ENCODE results near the gene MAN2A2.

Gene MAN2A2

DNA sequence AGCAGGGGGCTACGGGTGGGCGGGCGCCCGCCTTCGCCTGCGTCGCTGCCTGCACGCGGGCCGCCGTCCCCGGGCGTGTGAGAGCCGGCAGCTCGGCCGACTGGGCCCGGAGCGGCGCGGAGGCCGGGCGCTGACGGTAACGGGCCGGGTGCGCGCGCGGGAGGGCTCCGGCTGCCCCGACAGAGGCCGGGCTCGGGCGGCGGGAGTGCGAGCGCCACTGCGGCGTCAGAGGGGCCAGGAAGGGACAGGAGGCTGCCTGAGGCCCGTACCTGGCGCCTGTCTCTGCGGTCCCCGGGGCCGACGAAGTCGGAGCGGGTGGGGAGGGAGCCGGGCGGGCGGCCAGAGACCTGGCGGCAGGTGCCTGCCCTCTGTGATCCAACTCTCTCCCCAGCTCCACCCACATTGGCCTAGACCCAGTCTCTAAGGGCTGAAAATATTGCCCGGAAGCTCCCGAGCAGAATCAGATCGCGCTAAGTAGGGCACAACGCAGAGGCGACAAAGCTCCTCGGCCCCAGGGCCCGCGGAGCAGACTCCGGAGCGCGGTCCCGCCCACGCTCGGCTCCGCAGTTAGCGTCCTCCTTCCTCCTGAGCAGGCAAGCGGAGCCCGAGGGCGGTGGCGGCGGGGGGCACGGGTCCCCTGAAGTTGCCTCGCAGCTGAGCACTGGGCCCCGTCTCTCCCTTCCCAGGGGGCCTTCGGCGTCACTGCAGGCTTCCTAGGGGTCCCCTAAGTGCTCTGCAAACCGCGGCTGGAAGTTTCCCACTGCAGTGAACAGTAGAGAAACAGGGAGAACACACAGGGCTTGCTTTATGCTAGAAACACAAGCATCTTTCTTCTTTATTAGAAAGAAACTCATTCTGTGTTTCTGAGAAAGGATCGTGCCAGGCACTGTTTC lies at the start of gene MAN2A2:
MAN2A2 (plus strand) TSS at position 463 of the 893 bp plus-strand sequence. CDS start 906 bp downstream, outside the sequence.
- DNase-seq = peak; percentile 41 to 95 (median 60)
- intact Hi-C loops (cut with DNase I) = loop anchor here (1.0 to 2.0 kb wide), 2 partner anchors 28 to 32 kb away; partner anchors contain the start of gene UNC45A

GRCh38 chr15:90855139-90855538 lies 48.0 kb upstream of the MAN2A2 start:
- intact Hi-C loops (cut with DNase I) = no loop called here
- DNase-seq = peak in 1 of 10 donors; percentile 46

DNA sequence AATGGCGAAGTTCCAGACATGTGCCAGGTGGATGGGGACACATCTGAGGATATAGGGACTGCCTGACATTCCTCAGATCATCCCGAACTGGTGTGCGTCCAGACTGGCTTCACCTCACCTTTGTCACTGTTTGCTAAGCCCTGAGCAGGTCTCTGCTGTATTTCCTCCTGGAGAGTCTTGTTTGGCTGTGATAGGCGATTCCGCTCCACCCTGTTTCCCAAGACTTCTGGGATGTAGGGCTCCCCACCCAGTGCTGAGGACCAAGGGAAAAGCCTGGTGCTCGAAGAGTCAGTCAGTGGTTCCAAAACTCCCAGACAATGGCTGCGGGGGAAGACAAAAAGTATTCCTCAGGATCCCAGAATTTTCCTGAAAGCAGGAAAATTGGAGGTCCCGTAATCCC lies 45.8 kb upstream of the MAN2A2 start:
- intact Hi-C loops (cut with DNase I) = no loop called here
- no peak for DNase-seq

DNA sequence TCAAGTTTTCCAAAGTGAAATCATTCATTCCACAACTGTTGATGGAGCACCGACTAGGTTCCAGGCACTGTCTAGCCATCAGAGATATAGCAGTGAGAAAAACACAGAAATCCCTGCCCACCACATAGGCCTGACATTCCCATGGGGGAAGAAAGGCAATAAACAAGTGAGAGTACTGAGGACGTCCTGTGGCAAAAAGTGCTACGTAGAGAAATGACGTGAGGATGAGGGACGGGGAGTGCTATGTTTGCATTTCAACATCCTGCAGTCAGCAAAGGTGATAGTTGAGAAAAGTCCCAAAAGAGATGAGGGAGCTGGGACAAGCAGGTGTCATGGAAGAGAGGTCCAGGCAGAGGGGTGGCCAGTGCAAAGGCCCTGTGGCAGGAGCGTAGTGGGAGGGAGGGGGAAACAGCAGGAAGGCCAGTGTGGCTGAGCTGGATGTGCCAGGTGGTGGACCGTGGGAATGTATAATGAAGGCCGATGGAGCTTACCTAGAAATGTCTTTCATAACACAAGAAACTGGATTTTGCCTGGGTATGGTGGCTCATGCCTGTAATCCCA lies 45.1 kb upstream of the MAN2A2 start:
- DNase-seq = no peak
- intact Hi-C loops (cut with DNase I) = no loop called here

DNA sequence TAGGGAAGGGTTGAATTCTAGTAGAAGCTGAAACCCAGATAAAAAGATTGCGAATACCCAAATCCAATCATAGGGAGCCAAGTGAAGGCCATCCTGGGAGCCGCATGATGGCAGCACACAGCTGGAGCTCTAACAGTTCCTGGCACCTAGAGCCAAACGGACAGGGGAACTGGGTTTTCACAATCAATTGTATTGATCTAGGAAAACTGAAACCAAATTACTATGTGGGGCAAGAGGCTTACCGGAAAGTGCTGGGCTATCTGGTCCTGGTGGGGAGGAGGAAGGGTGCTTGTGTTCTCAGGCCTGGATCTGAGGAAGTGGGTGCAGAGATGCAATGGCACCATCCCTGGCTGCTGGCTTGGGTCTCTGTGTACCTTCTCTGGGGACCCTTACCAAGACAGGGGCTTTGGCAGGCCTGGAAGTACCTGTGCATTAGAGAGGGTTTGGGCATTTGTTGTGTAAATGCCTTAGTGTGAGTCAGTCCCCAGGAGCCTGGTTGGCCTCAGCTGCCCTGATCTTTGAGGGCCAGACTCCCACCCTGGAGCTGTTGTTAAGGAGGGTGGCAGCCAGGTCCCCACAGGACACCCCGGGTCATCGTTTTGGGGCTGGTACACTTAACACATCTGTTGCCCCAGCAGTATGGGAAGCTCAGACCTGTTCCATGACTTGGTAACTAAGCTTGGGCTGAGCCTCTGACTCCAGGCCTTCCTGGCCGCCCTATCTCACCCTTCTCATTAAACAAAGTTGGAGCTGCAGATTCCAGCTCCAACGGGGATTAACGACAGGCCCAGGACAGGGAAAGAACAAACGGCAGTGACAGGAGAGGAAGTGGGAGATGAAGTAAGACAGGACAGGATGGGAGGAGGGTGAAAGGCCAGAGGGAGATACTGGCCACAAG lies 43.6 kb upstream of the MAN2A2 start:
- DNase-seq = no peak
- intact Hi-C loops (cut with DNase I) = no loop called here

- intact Hi-C loops (cut with DNase I) = no loop called here
- DNase-seq = no peak
Measured at GRCh38 chr15:90860450-90860849, 42.7 kb upstream of the MAN2A2 start.

DNA sequence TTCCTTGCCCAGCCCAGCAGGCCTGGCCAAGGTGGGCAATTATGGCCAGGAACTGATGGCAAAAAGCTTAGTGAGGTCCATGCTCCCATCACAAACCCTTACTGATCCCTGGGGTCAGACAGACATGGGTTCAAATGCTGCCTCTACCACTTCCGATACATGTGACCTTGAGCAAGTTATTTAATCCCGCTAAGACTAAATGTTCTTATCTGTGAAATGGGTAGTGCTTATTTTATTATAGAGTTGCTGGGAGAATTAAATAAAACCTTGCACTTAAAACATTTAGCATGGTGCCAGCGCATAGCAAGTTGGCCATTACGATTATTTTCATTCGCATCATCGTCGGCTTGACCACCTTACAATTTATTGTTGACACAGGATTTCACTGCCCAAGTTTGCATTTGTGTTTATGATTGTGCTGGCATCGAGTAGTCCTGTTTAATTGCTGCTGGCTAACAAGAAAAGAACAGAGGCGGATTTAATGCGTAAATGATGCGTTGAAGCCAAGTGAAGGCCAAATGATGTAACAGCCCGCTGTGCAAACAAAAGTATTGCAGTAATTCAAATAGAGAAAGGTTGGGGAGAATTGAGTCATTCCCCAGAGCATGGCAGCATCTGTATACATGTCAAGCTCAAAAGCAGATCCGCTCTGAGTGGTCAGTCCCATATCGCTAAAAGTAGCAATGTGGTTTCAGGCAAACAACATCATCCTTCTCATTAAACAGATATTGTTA lies 42.0 kb upstream of the MAN2A2 start:
- intact Hi-C loops (cut with DNase I) = no loop called here
- peak in 1 of 10 donors; percentile 6 for DNase-seq

DNA sequence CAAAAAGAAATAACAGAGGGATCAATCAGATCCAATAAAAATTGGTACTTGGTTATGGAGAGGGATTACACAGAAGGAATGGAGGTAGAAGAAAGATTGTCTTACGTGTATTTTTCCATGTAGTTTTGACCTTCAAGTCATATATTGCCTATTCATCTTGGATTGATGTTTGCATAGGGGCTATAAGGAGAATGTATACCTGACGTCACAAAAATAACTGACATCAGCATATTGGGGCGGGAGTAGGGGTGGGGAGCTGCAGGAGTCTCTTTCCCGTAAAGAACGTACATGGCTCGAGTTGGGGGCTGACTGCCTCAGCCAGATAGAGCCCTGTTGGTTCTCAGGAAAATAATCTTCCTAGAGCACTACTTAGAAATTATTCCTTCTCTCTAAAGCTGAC lies 40.6 kb upstream of the MAN2A2 start:
- no peak for DNase-seq
- intact Hi-C loops (cut with DNase I) = no loop called here

DNA sequence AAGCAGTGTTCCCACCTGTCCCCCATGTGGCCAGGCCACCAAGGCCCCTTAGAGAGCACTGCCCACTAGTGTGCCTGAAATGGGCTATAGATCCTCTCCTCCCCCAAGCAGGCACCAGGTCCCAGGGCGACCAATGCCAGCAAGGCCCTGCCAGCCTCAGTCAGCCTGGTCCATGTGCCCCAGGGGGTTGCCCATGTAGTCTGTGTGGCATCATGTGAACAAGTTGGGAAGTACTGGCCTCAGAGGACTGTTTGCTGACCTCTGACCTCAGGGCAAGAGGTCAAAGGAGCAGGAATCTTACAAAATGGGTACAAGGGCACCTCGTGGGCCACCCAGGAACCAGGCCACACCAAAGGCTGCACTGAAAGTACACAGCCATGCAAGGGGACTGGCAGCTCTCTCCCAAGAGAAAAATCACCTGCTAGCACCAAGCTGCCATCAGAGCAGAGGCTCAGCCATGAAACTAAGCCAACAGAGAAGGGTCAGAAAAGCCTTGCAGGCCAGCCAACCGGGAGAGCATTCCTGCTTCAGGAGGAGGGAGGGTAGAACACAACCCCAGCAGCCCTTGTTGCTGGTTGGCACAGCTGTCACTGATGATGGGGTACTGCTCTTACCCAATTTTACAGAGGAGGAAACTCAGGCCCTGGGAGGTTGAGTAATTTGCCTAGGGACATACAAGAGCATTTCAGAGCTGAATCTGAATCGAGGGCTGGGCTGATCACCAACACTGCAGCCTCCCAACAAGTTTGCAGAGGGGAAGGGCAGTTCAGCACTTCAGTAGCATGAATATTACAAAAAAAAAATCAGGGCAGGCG lies 39.9 kb upstream of the MAN2A2 start:
- DNase-seq = no peak
- intact Hi-C loops (cut with DNase I) = no loop called here

GRCh38 chr15:90863987-90864386 lies 39.1 kb upstream of the MAN2A2 start:
- no peak for DNase-seq
- intact Hi-C loops (cut with DNase I) = no loop called here

- DNase-seq = no peak
- intact Hi-C loops (cut with DNase I) = no loop called here
Measured at GRCh38 chr15:90864507-90864906, 38.6 kb upstream of the MAN2A2 start.

- intact Hi-C loops (cut with DNase I) = no loop called here
- DNase-seq = no peak
Measured at GRCh38 chr15:90865702-90866101, 37.4 kb upstream of the MAN2A2 start.

GRCh38 chr15:90866161-90866715 lies 36.9 kb upstream of the MAN2A2 start:
- intact Hi-C loops (cut with DNase I) = no loop called here
- DNase-seq = no peak

DNA sequence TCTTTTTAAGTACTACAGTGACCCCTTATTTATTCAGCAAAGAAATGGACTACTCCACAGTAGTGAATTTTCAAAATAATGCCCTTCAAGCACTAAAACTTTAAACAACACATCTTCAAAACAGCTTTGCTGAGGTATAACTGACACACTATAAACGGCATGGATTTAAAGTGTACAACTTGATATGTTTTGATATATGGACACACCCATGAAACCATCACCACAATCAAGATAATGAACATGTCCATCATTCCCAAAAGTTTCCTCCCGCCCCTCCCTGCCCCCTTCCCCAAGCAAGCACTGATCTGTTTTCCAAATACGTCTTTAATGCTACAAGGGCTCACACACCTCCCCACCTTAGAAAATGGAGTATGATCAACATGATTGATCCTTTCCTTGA lies 36.3 kb upstream of the MAN2A2 start:
- intact Hi-C loops (cut with DNase I) = no loop called here
- DNase-seq = no peak

DNA sequence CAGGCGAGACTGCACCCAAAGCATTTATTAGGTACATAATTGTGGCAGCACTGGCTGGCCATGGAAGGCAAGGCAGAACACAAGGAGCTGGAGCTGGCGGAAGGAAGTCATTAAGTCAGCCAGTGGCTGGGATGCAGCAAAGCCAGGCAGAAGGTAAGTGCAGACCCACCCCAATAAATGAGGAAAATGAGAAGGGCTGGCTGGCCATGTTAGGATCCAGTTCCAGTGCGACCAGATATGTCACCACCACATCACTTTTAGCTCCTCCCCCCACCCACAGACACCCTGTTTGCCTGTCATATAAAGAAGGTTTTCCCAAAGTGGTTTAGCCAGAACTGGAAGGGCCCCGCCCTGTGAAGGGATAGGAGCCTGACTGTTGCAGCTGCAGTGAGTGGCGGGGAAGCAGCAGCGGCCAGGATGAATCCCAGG lies 34.8 kb upstream of the MAN2A2 start, which contains the start of gene FURIN:
FURIN (plus strand) TSS at position 328 of the 429 bp plus-strand sequence. CDS start 7,153 bp downstream, outside the sequence.
- intact Hi-C loops (cut with DNase I) = no loop called here
- DNase-seq = no peak

GRCh38 chr15:90869140-90869541 lies 34.0 kb upstream of the MAN2A2 start:
- no peak for DNase-seq
- intact Hi-C loops (cut with DNase I) = no loop called here

- intact Hi-C loops (cut with DNase I) = loop anchor here (5.0 kb wide), 1 partner anchor 107 kb away; no protein-coding TSS in a partner anchor
- DNase-seq = peak in 1 of 10 donors; percentile 84
Measured at GRCh38 chr15:90869601-90870353, 33.3 kb upstream of the MAN2A2 start.

All from posterior cingulate gyrus (tissue), 11 donors.